ENCODE measurements around the gene OSBPL8.

- TF ChIP-seq CTCF (IDR thresholded peaks at IDR 0.05), result no peak
- no peak for TF ChIP-seq EP300 (IDR thresholded peaks at IDR 0.05)
Measured at GRCh38 chr12:76366163-76366562, 193.4 kb downstream of the OSBPL8 start.
